Neural progenitor cell (in vitro differentiated cells): Measurements from ENCODE around the gene LRRC8E.

Experiments
- EZH2 ChIP-seq: fragments of 200-600 bp; sonication (generic); IDR thresholded peaks from 2 replicates; pipeline ENCODE4 v1.6.1; 2017; ENCODE audit warnings: antibody characterized with exemption, mild to moderate bottlenecking, moderate library complexity
- EZH2phosphoT487 ChIP-seq: fragments of 200-600 bp; sonication (generic); IDR thresholded peaks from 2 replicates; pipeline ENCODE4 v1.6.1; 2017; ENCODE audit warnings: antibody characterized with exemption

GRCh38 chr19:7914598-7915045, 26.3 kb downstream of the LRRC8E start, which contains the start of gene TGFBR3L:
- TF ChIP-seq EZH2phosphoT487 (no peak), EZH2 (no peak)
